Stimulated activated CD8-positive, alpha-beta memory T cell treated with anti-CD3 and anti-CD28 coated beads, Interleukin-15, amount 100 ng/mL, for 24 hours (primary cell): ENCODE results near the gene THADA.
"Not testable (repeated sequence)": the region's sequence is repeated elsewhere in the genome, so short reads cannot be mapped to it uniquely, and the experiment has no call there.

ENCODE experiments used
- DNase-seq: peaks from one replicate; pipeline ENCODE4 v3.0.0-alpha.2; 2020; ENCODE audit warnings: low read depth

THADA gene

GRCh38 chr2:43462866-43463641, 132.8 kb downstream of the THADA start:
- DNase-seq: no peak

- DNase-seq: no peak
Measured at GRCh38 chr2:43461453-43462073, 134.3 kb downstream of the THADA start.

GRCh38 chr2:43460611-43461365, 135.1 kb downstream of the THADA start:
- DNase-seq: no peak

GRCh38 chr2:43460174-43460546, 135.7 kb downstream of the THADA start:
- no peak for DNase-seq

GRCh38 chr2:43459446-43460173, 136.2 kb downstream of the THADA start:
- no peak for DNase-seq

- DNase-seq: no peak
Measured at GRCh38 chr2:43458014-43458628, 137.7 kb downstream of the THADA start.

GRCh38 chr2:43455731-43456642, 139.9 kb downstream of the THADA start:
- no peak for DNase-seq

- DNase-seq: no peak
Measured at GRCh38 chr2:43455296-43455695, 140.5 kb downstream of the THADA start.

GRCh38 chr2:43454791-43455190, 141.0 kb downstream of the THADA start:
- no peak for DNase-seq

GRCh38 chr2:43453179-43454170, 142.4 kb downstream of the THADA start:
- no peak for DNase-seq

- no peak for DNase-seq
Measured at GRCh38 chr2:43452318-43452731, 143.5 kb downstream of the THADA start.

- DNase-seq: no peak
Measured at GRCh38 chr2:43450617-43451016, 145.2 kb downstream of the THADA start.

GRCh38 chr2:43448822-43449110, 147.1 kb downstream of the THADA start:
- no peak for DNase-seq

GRCh38 chr2:43448011-43448821, 147.6 kb downstream of the THADA start:
- DNase-seq: no peak

GRCh38 chr2:43446755-43447154, 149.1 kb downstream of the THADA start:
- DNase-seq: not testable (repeated sequence)

GRCh38 chr2:43445781-43446180, 150.1 kb downstream of the THADA start:
- DNase-seq: no peak

GRCh38 chr2:43444989-43445645, 150.7 kb downstream of the THADA start:
- no peak for DNase-seq

- no peak for DNase-seq
Measured at GRCh38 chr2:43443282-43443681, 152.6 kb downstream of the THADA start.
